Tibial artery (tissue), 4 donors: ENCODE results near the gene MON2.

Source experiments
- DNase-seq, 2 donors: peaks; one replicate each; pipeline ENCODE4 v3.0.0-alpha.2; 2019
- H3K27ac ChIP-seq, 2 donors: fragments of 200-600 bp; sonication (generic) in 1 of 2; 1 replicate in 1 of 2; 2 replicates in 1 of 2; pipeline ENCODE4 v1.5.1; 2018 to 2019; ENCODE audit warnings: mild to moderate bottlenecking in 1 of 2
- H3K27me3 ChIP-seq, 2 donors: fragments of 200-600 bp; sonication (generic) in 1 of 2; one replicate each; pipeline versions ENCODE4 v1.5.1 to v1.6.0; 2016 to 2019
- H3K36me3 ChIP-seq, 3 donors: fragments of 200-600 bp; sonication (generic) in 2 of 3; one replicate each; pipeline ENCODE4 v1.5.1; 2016 to 2019; ENCODE audit warnings: mild to moderate bottlenecking in 2 of 3
- H3K4me1 ChIP-seq, 4 donors: fragments of 200-600 bp; sonication (generic) in 2 of 4; 1 replicate in 3 of 4; 2 replicates in 1 of 4; pipeline ENCODE4 v1.5.1; 2016 to 2019
- H3K4me3 ChIP-seq, 2 donors: fragments of 200-600 bp; sonication (generic) in 1 of 2; 1 replicate in 1 of 2; 2 replicates in 1 of 2; pipeline ENCODE4 v1.5.1; 2018 to 2019; ENCODE audit warnings: mild to moderate bottlenecking in 2 of 2
- H3K9me3 ChIP-seq, 3 donors: fragments of 200-600 bp; sonication (generic) in 1 of 3; one replicate each; pipeline ENCODE4 v1.5.1; 2016 to 2019
- intact Hi-C: fragments of 100-400 bp; cut with DNase I; formaldehyde crosslinking; loops from one replicate; pipeline ENCODE4 v1.15.0; 2023; ENCODE audit warnings: low total_unique reads
- TF ChIP-seq, protein P1 (sequence below), 2 experiments: fragments of 200-600 bp in 1 of 2; fragments of 450-650 bp in 1 of 2; IDR thresholded peaks; one replicate each; pipeline ENCODE4 v1.5.1; 2017 to 2019; ENCODE audit warnings: antibody characterized with exemption in 2 of 2, mild to moderate bottlenecking in 1 of 2, moderate library complexity in 1 of 2

MON2 gene

DNA sequence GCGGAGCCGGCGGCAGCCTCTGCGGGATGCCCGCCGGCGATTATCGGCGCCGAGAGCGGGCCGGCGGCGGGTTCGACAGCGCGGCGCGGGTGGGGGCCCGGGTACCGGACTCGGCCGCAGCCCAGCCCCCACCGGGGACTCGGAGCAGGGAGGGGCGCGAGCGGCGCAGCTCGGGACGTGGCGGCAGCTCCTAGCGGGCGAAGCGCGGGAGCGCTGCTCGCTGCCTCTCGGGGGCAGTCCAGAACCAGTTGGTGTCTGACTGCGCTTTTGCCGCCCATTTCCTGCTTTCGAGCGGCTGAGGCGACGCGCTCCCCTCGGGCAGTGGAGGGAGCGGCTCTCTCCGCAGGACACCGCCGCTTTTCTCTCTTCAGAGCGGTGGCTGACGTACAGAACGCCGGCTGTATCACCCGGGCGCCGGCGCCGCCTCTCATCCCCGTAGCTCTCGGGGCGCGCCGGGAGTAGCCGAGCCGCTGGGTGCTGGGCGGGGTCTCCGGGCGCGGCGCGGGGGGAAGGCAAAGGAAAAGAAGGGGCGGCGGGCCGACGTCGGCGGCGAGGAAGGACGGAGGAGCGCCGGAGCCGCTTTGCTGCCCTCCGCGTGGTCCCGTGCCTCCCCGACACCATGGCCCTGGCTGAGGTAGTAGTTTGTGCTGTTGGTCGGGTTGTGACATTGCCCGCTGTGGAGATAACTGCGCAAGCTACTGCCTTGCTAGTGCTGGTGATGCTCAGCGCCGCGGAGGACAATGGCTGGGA is 136.6 kb downstream of the MON2 start:
- intact Hi-C loops: loop anchor here (5.0 kb wide), 1 partner anchor 189 kb away; no protein-coding TSS in a partner anchor

DNA sequence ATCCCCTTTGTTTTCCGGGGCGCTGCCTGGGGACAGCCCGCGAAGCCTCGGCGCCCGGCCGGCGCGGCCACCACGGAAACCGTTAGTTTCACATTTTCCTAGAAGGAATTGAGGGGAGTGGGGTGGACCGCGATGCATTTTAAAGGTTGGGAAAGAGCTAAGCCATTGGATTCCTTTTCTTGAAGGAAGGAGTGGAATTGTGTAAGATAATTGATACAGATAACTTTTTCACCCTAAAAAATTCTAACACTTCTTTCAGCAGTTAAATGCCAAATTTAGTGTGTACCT is 137.1 kb downstream of the MON2 start:
- Histone ChIP-seq H3K4me1 (peaks cover 0 to 24% (median 6%) of the 10 kb centered on the region in 4 donors), H3K9me3 (no peaks in the 10 kb centered on the region), H3K4me3 (peak overlapping the region; percentile 81 to 87), H3K27ac (peak overlapping the region; percentile 96 to 99), H3K27me3 (no peaks in the 10 kb centered on the region), H3K36me3 (no peaks in the 10 kb centered on the region)
- intact Hi-C loops: loop anchor here (5.0 kb wide), 1 partner anchor 189 kb away; no protein-coding TSS in a partner anchor
- no peak for DNase-seq
- TF ChIP-seq, protein P1, sequence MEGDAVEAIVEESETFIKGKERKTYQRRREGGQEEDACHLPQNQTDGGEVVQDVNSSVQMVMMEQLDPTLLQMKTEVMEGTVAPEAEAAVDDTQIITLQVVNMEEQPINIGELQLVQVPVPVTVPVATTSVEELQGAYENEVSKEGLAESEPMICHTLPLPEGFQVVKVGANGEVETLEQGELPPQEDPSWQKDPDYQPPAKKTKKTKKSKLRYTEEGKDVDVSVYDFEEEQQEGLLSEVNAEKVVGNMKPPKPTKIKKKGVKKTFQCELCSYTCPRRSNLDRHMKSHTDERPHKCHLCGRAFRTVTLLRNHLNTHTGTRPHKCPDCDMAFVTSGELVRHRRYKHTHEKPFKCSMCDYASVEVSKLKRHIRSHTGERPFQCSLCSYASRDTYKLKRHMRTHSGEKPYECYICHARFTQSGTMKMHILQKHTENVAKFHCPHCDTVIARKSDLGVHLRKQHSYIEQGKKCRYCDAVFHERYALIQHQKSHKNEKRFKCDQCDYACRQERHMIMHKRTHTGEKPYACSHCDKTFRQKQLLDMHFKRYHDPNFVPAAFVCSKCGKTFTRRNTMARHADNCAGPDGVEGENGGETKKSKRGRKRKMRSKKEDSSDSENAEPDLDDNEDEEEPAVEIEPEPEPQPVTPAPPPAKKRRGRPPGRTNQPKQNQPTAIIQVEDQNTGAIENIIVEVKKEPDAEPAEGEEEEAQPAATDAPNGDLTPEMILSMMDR (IDR thresholded peaks at IDR 0.05): no peak

More for the DNA sequence above, 136.6 kb downstream of the MON2 start:
- Histone ChIP-seq H3K9me3 (no peaks in the 10 kb centered on the region), H3K4me3 (peak overlapping the region; percentile 81 to 87), H3K27ac (peak overlapping the region; percentile 96 to 99), H3K36me3 (no peaks in the 10 kb centered on the region), H3K27me3 (no peaks in the 10 kb centered on the region), H3K4me1 (peaks cover 0 to 24% (median 6%) of the 10 kb centered on the region in 4 donors)
- TF ChIP-seq, protein P1 (IDR thresholded peaks at IDR 0.05): peak; percentile 73 to 74
- DNase-seq: peak; percentile 80 to 92

DNA sequence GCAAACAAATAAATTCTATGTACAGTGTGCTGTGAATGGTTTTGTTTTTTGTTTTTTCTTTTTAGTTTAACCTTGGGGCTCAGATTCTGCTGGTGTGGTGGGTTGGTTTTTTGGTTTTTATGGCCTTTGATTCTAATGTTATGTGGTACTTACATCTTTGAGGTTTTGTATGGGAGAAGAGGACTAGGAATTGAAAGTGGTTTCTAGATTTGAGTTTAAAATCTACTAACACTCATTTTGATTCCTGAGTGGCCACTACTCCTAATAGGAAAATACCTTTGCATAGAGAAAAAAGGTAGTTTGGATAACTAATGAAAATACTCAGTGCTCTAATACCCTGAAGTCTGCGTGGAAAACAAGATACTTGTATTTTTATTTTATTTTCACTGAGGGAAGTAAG is 137.7 kb downstream of the MON2 start:
- peaks cover 0 to 24% (median 6%) of the 10 kb centered on the region in 4 donors for H3K4me1 ChIP-seq
- H3K27me3 ChIP-seq: no peaks in the 10 kb centered on the region
- H3K9me3 ChIP-seq: no peaks in the 10 kb centered on the region
- no peak for DNase-seq
- H3K36me3 ChIP-seq: no peaks in the 10 kb centered on the region
- TF ChIP-seq, protein P1 (IDR thresholded peaks at IDR 0.05): no peak
- H3K27ac ChIP-seq: peak overlapping the region; percentile 96 to 99
- intact Hi-C loops: loop anchor here (5.0 kb wide), 1 partner anchor 188 kb away; no protein-coding TSS in a partner anchor
- H3K4me3 ChIP-seq: peak overlapping the region; percentile 81 to 87

DNA sequence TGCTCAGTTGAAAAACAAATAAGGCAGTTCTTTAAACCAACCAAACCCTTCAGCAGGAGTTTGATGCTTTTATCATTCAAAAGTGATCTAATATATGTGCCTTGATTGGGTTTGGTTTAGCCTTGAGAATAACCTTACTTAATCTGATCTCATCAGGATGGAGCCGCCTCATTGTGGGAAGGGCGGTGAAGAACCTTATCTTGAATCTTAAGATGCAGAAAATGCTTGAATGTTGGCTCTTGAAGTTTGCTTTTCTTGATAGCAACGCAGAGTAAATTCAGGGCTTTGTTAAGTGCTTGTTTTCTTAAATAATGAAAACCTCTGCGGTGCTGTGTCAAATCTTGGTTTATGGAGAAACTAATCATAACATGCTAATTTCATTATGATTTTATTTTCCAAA is 138.2 kb downstream of the MON2 start:
- no peak for DNase-seq
- Histone ChIP-seq H3K9me3 (no peaks in the 10 kb centered on the region), H3K27ac (peak overlapping the region; percentile 13 to 99), H3K36me3 (no peaks in the 10 kb centered on the region), H3K4me3 (peak overlapping the region; percentile 81 to 87), H3K4me1 (peaks cover 0 to 28% (median 6%) of the 10 kb centered on the region in 4 donors), H3K27me3 (no peaks in the 10 kb centered on the region)
- TF ChIP-seq, protein P1 (IDR thresholded peaks at IDR 0.05): no peak
- intact Hi-C loops: loop anchor here (5.0 kb wide), 1 partner anchor 187 kb away; no protein-coding TSS in a partner anchor

DNA sequence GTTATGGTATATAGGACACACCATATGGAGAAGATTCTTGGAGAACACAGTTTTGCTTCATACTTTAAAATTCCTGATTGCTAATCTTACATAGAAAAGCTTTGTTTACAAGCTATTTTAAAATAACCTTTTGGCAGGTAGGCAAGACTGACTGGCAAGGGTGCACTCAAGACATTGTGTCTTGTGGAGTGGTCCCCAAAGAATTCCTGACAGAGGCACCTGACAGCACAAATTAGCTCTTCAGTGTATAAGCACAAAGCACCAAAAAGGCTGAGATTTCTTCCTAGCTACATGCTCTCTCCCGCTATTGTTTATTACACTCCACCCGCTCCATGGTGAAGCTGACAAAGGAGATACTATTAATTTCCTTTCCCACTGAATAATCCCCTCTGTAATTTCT is 139.4 kb downstream of the MON2 start:
- no peaks in the 10 kb centered on the region for H3K9me3 ChIP-seq
- no peak for DNase-seq
- no peak overlapping the region for H3K27ac ChIP-seq
- H3K4me1 ChIP-seq: peaks cover 0 to 28% (median 6%) of the 10 kb centered on the region in 4 donors
- intact Hi-C loops: no loop called here
- H3K36me3 ChIP-seq: no peaks in the 10 kb centered on the region
- TF ChIP-seq, protein P1 (IDR thresholded peaks at IDR 0.05): no peak
- H3K27me3 ChIP-seq: no peaks in the 10 kb centered on the region
- no peak overlapping the region for H3K4me3 ChIP-seq
